Colonic mucosa (tissue), 4 donors: ENCODE measurements around the gene SEPTIN14. TPM values are rescaled to one million over a fixed set of nuclear protein-coding genes. Genes with fewer than 3 reads are reported as not detected.
A peak's percentile ranks its signal among the peaks of the same experiment; 100 is the strongest.

Experiments
- DNase-seq: peaks from one replicate; pipeline ENCODE4 v3.0.0-alpha.2; 2020
- H3K27ac ChIP-seq: fragments of 200-600 bp; one replicate; pipeline ENCODE4 v1.8.0; 2021
- H3K27me3 ChIP-seq: fragments of 200-600 bp; one replicate; pipeline ENCODE4 v1.8.0; 2021
- H3K36me3 ChIP-seq: fragments of 200-600 bp; one replicate; pipeline ENCODE4 v1.8.0; 2021
- H3K4me1 ChIP-seq: fragments of 200-600 bp; one replicate; pipeline ENCODE4 v1.8.0; 2021; ENCODE audit warnings: mild to moderate bottlenecking
- H3K4me3 ChIP-seq: fragments of 200-600 bp; one replicate; pipeline ENCODE4 v1.8.0; 2021
- H3K9ac ChIP-seq, 2 donors: one replicate each; pipeline ENCODE4 v1.7.0; 2013; ENCODE audit warnings: control low read depth in 2 of 2, low read depth in 2 of 2, low read length in 2 of 2
- H3K9me3 ChIP-seq: fragments of 200-600 bp; one replicate; pipeline ENCODE4 v1.8.0; 2021
- CTCF ChIP-seq: fragments of 200-600 bp; IDR thresholded peaks from one replicate; pipeline ENCODE4 v1.8.0; 2022; ENCODE audit warnings: antibody characterized with exemption, mild to moderate bottlenecking
- intact Hi-C: fragments of 100-400 bp; cut with DNase I; formaldehyde crosslinking; loops from one replicate; pipeline ENCODE4 v1.14.1; 2022
- total RNA-seq, 2 donors: library from RNA; stranded (reverse); fragmentation: NEBNext Ultra II Directional in 1 of 2; extraction: Animal tissue kit (Norgen Biotek cat#: 25700) in 1 of 2; gene quantifications; one replicate each; pipeline ENCODE4 v1.2.1, GENCODE V29; 2021
- donor health status: healthy.
- donor health status: DM: no; HTN: no; CAD: no.
- donor health status: DM: no; HTN: no; CAD: no.

SEPTIN14 gene
- total RNA-seq, 2 donors from 2014 or later: not detected

GRCh38 chr7:55887821-55888247 is 25.3 kb upstream of the SEPTIN14 start:
- TF ChIP-seq CTCF: no peak
- no peak for DNase-seq
- H3K4me1 ChIP-seq: no peaks in the 10 kb centered on the region
- H3K27me3 ChIP-seq: no peaks in the 10 kb centered on the region
- no peaks in the 10 kb centered on the region for H3K9me3 ChIP-seq
- peak overlapping the region; percentile 27 for H3K4me3 ChIP-seq
- no peaks in the 10 kb centered on the region for H3K36me3 ChIP-seq
- no peak overlapping the region for H3K27ac ChIP-seq
- no peak overlapping the region for H3K9ac ChIP-seq
- intact Hi-C loops: no loop called here

GRCh38 chr7:55884321-55884720 is 21.8 kb upstream of the SEPTIN14 start:
- Histone ChIP-seq H3K4me1 (no peaks in the 10 kb centered on the region), H3K9me3 (no peaks in the 10 kb centered on the region), H3K36me3 (no peaks in the 10 kb centered on the region), H3K9ac (no peak overlapping the region), H3K4me3 (no peak overlapping the region), H3K27ac (no peak overlapping the region), H3K27me3 (no peaks in the 10 kb centered on the region)
- no peak for DNase-seq
- TF ChIP-seq CTCF: no peak
- intact Hi-C loops: no loop called here

- no peak for DNase-seq
- intact Hi-C loops: no loop called here
- Histone ChIP-seq H3K36me3 (no peaks in the 10 kb centered on the region), H3K27me3 (no peaks in the 10 kb centered on the region), H3K4me3 (no peak overlapping the region), H3K27ac (no peak overlapping the region), H3K4me1 (no peaks in the 10 kb centered on the region), H3K9ac (no peak overlapping the region), H3K9me3 (no peaks in the 10 kb centered on the region)
- no peak for TF ChIP-seq CTCF
Observed at GRCh38 chr7:55878691-55879090, 16.1 kb upstream of the SEPTIN14 start.

GRCh38 chr7:55877308-55877707 is 14.8 kb upstream of the SEPTIN14 start:
- no peak for TF ChIP-seq CTCF
- no peak overlapping the region for H3K9ac ChIP-seq
- intact Hi-C loops: no loop called here
- no peak overlapping the region for H3K27ac ChIP-seq
- H3K36me3 ChIP-seq: no peaks in the 10 kb centered on the region
- H3K4me3 ChIP-seq: no peak overlapping the region
- DNase-seq: no peak
- no peaks in the 10 kb centered on the region for H3K9me3 ChIP-seq
- no peaks in the 10 kb centered on the region for H3K4me1 ChIP-seq
- H3K27me3 ChIP-seq: no peaks in the 10 kb centered on the region

- Histone ChIP-seq H3K27ac (no peak overlapping the region), H3K27me3 (no peaks in the 10 kb centered on the region), H3K9me3 (no peaks in the 10 kb centered on the region), H3K4me1 (no peaks in the 10 kb centered on the region), H3K4me3 (no peak overlapping the region), H3K36me3 (no peaks in the 10 kb centered on the region), H3K9ac (no peak overlapping the region)
- intact Hi-C loops: no loop called here
- DNase-seq: no peak
- TF ChIP-seq CTCF: no peak
Observed at GRCh38 chr7:55873765-55874164, 11.2 kb upstream of the SEPTIN14 start.
